ENCODE results near the gene LUC7L. TPM values are rescaled to one million over a fixed set of nuclear protein-coding genes. Genes with fewer than 3 reads are reported as not detected.
"Not testable (repeated sequence)": the region's sequence is repeated elsewhere in the genome, so short reads cannot be mapped to it uniquely, and the experiment has no call there.

LUC7L gene
- total RNA-seq, 1 donor from 2014 or later, result 154 TPM

DNA sequence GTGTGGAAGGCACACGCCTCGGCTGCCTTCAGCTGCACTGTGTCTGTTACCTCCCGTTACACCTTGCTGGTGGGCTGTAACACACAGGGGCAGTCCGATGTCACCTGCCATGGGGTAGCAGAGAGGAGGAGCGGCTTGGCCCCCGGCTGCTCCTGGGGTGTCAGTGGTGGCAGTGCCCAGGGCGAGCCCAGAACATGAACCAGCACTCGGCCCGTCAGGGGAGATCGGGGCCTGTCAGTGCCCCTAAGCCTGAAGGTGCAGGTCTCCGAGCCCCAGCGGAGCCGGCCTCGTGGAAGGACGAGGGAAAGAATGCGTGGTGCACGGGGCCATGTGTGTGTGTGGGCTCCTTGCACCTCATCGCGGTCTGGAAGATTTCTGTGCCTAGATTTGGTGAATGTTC is 31.1 kb upstream of the LUC7L start:
- no peak for DNase-seq (ENCODE audit: extremely low spot score, unreplicated experiment)
- Mint-ChIP-seq H3K4me1 (ENCODE audit: unreplicated experiment) (no peaks in the 10 kb centered on the region), H3K9me3 (no peaks in the 10 kb centered on the region), H3K4me3 (no peak overlapping the region), H3K36me3 (peaks cover 10% of the 10 kb centered on the region), H3K27ac (no peak overlapping the region), H3K27me3 (no peaks in the 10 kb centered on the region)
- no peak for TF ChIP-seq CTCF (conservative IDR thresholded peaks at IDR 0.05)

DNA sequence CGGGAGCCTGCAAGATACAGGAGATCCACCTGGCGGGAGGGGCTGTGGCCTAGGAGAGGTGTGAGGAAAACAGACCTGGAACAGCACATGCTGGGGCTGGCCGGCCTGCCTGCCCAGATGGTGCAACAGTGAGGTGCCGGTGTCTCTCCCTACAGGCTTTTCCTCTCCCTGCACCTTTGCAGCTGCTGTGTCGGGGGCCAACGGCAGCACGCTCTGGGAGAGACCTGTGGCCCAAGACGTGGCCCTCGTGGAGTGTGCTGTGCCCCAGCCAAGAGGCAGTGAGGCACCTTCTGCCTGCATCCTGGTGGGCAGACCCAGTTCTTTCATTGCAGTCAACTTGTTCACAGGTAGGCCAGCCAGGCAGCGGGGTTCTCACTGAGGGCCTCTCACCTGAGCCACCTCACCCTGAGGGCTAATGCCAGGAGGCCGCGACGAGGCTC is 30.6 kb upstream of the LUC7L start:
- no peak for TF ChIP-seq CTCF (conservative IDR thresholded peaks at IDR 0.05)
- no peak overlapping the region for H3K27ac Mint-ChIP-seq
- H3K4me1 Mint-ChIP-seq (ENCODE audit: unreplicated experiment), result no peaks in the 10 kb centered on the region
- DNase-seq (ENCODE audit: extremely low spot score, unreplicated experiment), result no peak
- H3K36me3 Mint-ChIP-seq, result peaks cover 10% of the 10 kb centered on the region
- no peaks in the 10 kb centered on the region for H3K9me3 Mint-ChIP-seq
- no peaks in the 10 kb centered on the region for H3K27me3 Mint-ChIP-seq
- no peak overlapping the region for H3K4me3 Mint-ChIP-seq

DNA sequence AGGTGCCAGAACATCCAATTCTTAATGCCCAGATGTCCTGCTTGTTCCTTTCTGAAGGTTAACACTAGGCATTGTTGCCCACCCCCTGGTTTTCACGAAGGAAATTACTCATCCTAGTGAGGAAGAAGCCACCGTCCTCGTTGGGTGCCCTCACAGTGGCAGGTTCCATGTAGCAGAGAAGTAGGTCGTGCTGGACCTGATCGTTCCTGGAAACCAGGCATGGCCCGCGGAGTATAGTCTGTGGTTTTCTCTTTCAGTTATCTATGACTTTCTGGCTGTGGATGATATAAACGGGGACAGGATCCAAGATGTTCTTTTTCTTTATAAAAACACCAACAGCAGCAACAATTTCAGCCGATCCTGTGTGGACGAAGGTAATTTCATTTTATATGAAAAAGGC is 30.0 kb upstream of the LUC7L start:
- peaks cover 10% of the 10 kb centered on the region for H3K36me3 Mint-ChIP-seq

DNA sequence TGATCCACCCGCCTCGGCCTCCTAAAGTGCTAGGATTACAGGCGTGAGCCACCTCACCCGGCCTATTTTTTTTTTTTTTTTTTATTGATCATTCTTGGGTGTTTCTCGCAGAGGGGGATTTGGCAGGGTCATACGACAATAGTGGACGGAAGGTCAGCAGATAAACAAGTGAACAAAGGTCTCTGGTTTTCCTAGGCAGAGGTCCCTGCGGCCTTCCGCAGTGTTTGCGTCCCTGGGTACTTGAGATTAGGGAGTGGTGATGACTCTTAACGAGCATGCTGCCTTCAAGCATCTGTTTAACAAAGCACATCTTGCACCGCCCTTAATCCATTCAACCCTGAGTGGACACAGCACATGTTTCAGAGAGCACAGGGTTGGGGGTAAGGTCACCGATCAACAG is 28.8 kb upstream of the LUC7L start:
- peaks cover 10% of the 10 kb centered on the region for H3K36me3 Mint-ChIP-seq

More for the DNA sequence above, 30.0 kb upstream of the LUC7L start:
- Mint-ChIP-seq H3K27me3 (no peaks in the 10 kb centered on the region), H3K4me3 (no peak overlapping the region), H3K4me1 (ENCODE audit: unreplicated experiment) (no peaks in the 10 kb centered on the region), H3K9me3 (no peaks in the 10 kb centered on the region), H3K27ac (no peak overlapping the region)
- no peak for DNase-seq (ENCODE audit: extremely low spot score, unreplicated experiment)
- TF ChIP-seq CTCF (conservative IDR thresholded peaks at IDR 0.05), result no peak

DNA sequence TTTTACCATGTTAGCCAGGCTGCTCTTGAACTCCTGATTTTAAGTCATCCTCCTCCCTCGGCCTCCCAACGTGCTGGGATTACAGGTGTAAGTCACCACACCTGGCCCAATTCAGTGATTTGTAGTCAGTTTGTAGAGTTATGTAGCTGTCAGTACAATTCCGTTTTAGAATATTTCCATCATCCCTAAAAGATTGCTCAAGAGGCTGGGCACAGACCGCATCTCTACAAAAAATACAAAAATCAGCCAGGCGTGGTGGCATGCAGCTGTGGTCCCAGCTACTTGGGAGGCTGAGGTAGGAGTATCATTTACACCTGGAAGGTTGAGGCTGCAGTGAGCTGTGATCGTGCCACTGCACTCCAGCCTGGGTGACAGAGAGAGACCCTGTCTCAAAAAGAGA is 25.9 kb upstream of the LUC7L start:
- Mint-ChIP-seq H3K27me3 (no peaks in the 10 kb centered on the region), H3K27ac (no peak overlapping the region), H3K9me3 (no peaks in the 10 kb centered on the region), H3K4me3 (no peak overlapping the region), H3K4me1 (ENCODE audit: unreplicated experiment) (peaks cover 9% of the 10 kb centered on the region), H3K36me3 (peaks cover 12% of the 10 kb centered on the region)
- DNase-seq (ENCODE audit: extremely low spot score, unreplicated experiment), result no peak
- no peak for TF ChIP-seq CTCF (conservative IDR thresholded peaks at IDR 0.05)

More for the DNA sequence above, 28.8 kb upstream of the LUC7L start:
- not testable (repeated sequence) for DNase-seq (ENCODE audit: extremely low spot score, unreplicated experiment); H3K4me1 Mint-ChIP-seq (ENCODE audit: unreplicated experiment); H3K27me3 Mint-ChIP-seq; H3K27ac Mint-ChIP-seq; H3K4me3 Mint-ChIP-seq; H3K9me3 Mint-ChIP-seq

GRCh38 chr16:254461-254860 is 25.2 kb upstream of the LUC7L start:
- Mint-ChIP-seq H3K36me3 (peaks cover 13% of the 10 kb centered on the region), H3K27ac (no peak overlapping the region), H3K9me3 (no peaks in the 10 kb centered on the region), H3K4me3 (no peak overlapping the region), H3K27me3 (no peaks in the 10 kb centered on the region), H3K4me1 (ENCODE audit: unreplicated experiment) (peaks cover 9% of the 10 kb centered on the region)
- no peak for TF ChIP-seq CTCF (conservative IDR thresholded peaks at IDR 0.05)
- DNase-seq (ENCODE audit: extremely low spot score, unreplicated experiment), result no peak
